HepG2 (cell line): ENCODE data around the gene GPER1. TPM values are rescaled to one million over a fixed set of nuclear protein-coding genes. Genes with fewer than 3 reads are reported as not detected.

Experiments
- ATAC-seq: fragments of 200-7000 bp; cut with Tn5 transposase; 3 replicates; pipeline ENCODE4 v1.9.1; 2020; ENCODE audit warnings: mild to moderate bottlenecking, moderate library complexity
- BruUV-seq: library from RNA; stranded (reverse); fragments of 400-500 nt; replicated peaks from 2 replicates; lab custom pipeline; 2021; lab: Mats Ljungman, UMichigan
- CTCF ChIA-PET: fragments of 300-600 bp; formaldehyde crosslinking; extraction: SDS; loops from one replicate; lab custom pipeline; 2021; ENCODE audit warnings: low total read pairs, inconsistent platforms, low intra/inter-chr PET ratio; lab: Yijun Ruan, JAX
- POLR2A ChIA-PET: fragments of 350-600 bp; sonication (Branson Sonifier 250); formaldehyde crosslinking; loops from one replicate; lab custom pipeline; 2020; ENCODE audit warnings: antibody characterized with exemption, inconsistent platforms; lab: Yijun Ruan, JAX
- DNase-seq: peaks from one replicate; pipeline ENCODE4 v3.0.0-alpha.2; 2015; ENCODE audit warnings: low spot score
- FAIRE-seq: peaks from 3 replicates; lab custom pipeline; 2011; peaks lifted over from hg19 to GRCh38; lab: Jason Lieb, UNC
- H2AFZ ChIP-seq: one replicate; pipeline ENCODE4 v1.6.1; 2011; ENCODE audit warnings: low read length, inconsistent platforms
- H3K27ac ChIP-seq: fragments of 300-600 bp; 3 replicates; pipeline ENCODE4 v1.8.0; 2011; ENCODE audit warnings: mixed run types, mild to moderate bottlenecking, mixed read lengths, low read length, inconsistent platforms; ENCODE audit not compliant: insufficient read depth; ENCODE audit errors: extremely low read length
- H3K27me3 ChIP-seq, 2 experiments: fragments of 200-600 bp in 1 of 2; 2 replicates in 1 of 2; 3 replicates in 1 of 2; pipeline versions ENCODE4 v1.6.0 to v1.8.0; 2011; ENCODE audit warnings: low read length in 2 of 2, mild to moderate bottlenecking in 2 of 2, moderate library complexity in 2 of 2, inconsistent platforms in 1 of 2; ENCODE audit not compliant: insufficient read depth in 2 of 2, control insufficient read depth in 1 of 2
- H3K36me3 ChIP-seq, 2 experiments: fragments of 200-600 bp in 1 of 2; replicated peaks in 1 of 2; 2 replicates in 1 of 2; 3 replicates in 1 of 2; pipeline versions ENCODE4 v1.5.1 to v1.8.0; 2011; ENCODE audit warnings: low read length in 2 of 2, inconsistent platforms in 1 of 2; ENCODE audit not compliant: insufficient read depth in 2 of 2, control insufficient read depth in 1 of 2
- H3K4me1 ChIP-seq: 2 replicates; pipeline ENCODE4 v1.5.1; 2012; ENCODE audit warnings: low read length, inconsistent platforms; ENCODE audit not compliant: insufficient read depth
- H3K4me2 ChIP-seq: 2 replicates; pipeline ENCODE4 v1.6.0; 2011; ENCODE audit warnings: low read depth, low read length, inconsistent platforms
- H3K4me3 ChIP-seq, 3 experiments: fragments of 200-600 bp in 1 of 3; sonication (generic), shearing (Covaris generic) in 1 of 3; replicated peaks in 1 of 3; 2 replicates each; pipeline ENCODE4 v1.5.1; 2011 to 2016; ENCODE audit warnings: low read length in 3 of 3, inconsistent platforms in 2 of 3, low read depth in 2 of 3, mild to moderate bottlenecking in 2 of 3, control low read depth in 1 of 3, mixed read lengths in 1 of 3; ENCODE audit not compliant: insufficient read depth in 1 of 3
- H3K79me2 ChIP-seq: one replicate; pipeline ENCODE4 v1.6.1; 2011; ENCODE audit warnings: low read length, inconsistent platforms; ENCODE audit not compliant: insufficient read depth
- H3K9ac ChIP-seq: 2 replicates; pipeline ENCODE4 v1.6.0; 2011; ENCODE audit warnings: mild to moderate bottlenecking, low read depth, low read length, inconsistent platforms; ENCODE audit not compliant: insufficient read depth
- H3K9me3 ChIP-seq: 2 replicates; pipeline ENCODE4 v1.5.1; 2012; ENCODE audit warnings: mild to moderate bottlenecking, low read length
- H4K20me1 ChIP-seq: 2 replicates; pipeline ENCODE4 v1.6.0; 2011; ENCODE audit warnings: inconsistent platforms, mild to moderate bottlenecking, low read length, moderate library complexity; ENCODE audit not compliant: insufficient read depth
- CERS6 ChIP-seq: sonication (generic); formaldehyde crosslinking; IDR thresholded peaks from 2 replicates; pipeline ENCODE4 v1.5.0; 2020; ENCODE audit warnings: missing genetic modification reagents
- FOXP1 ChIP-seq, 2 experiments: fragments of 450-650 bp in 1 of 2; IDR thresholded peaks; 2 replicates each; pipeline ENCODE4 v1.6.1; 2017 to 2018; ENCODE audit warnings: antibody characterized with exemption in 1 of 2
- HOXD1 ChIP-seq: sonication (generic); formaldehyde crosslinking; IDR thresholded peaks from 2 replicates; pipeline ENCODE4 v1.5.0; 2020; ENCODE audit warnings: missing genetic modification reagents
- SOX13 ChIP-seq, 3 experiments: fragments of 450-650 bp in 1 of 3; sonication (generic) in 1 of 3; formaldehyde crosslinking in 1 of 3; IDR thresholded peaks in 2 of 3; conservative IDR thresholded peaks in 1 of 3; 2 replicates each; pipeline versions ENCODE4 v1.5.0 to v1.6.1; 2016 to 2020; ENCODE audit warnings: antibody characterized with exemption in 1 of 3, mild to moderate bottlenecking in 1 of 3, missing compliant biosample characterization in 1 of 3, missing genetic modification reagents in 1 of 3, moderate library complexity in 1 of 3
- SRSF4 ChIP-seq: fragments of 200-400 bp; formaldehyde crosslinking; IDR thresholded peaks from one replicate; pipeline ENCODE4 v1.6.1; 2018; ENCODE audit warnings: mild to moderate bottlenecking, low read depth, low read length, moderate library complexity; ENCODE audit not compliant: poor library complexity, severe bottlenecking
- TCF7 ChIP-seq: sonication (generic); IDR thresholded peaks from 2 replicates; pipeline ENCODE4 v1.6.1; 2016; ENCODE audit warnings: antibody characterized with exemption, low read depth
- THYN1 ChIP-seq: sonication (generic); formaldehyde crosslinking; IDR thresholded peaks from 2 replicates; pipeline ENCODE4 v1.8.1; 2023; ENCODE audit warnings: low read depth, mild to moderate bottlenecking, moderate library complexity, missing genetic modification reagents, borderline replicate concordance
- U2AF1 ChIP-seq: fragments of 200-400 bp; formaldehyde crosslinking; optimal IDR thresholded peaks from 2 replicates; pipeline ENCODE3; 2017; ENCODE audit warnings: mild to moderate bottlenecking, low read depth, low read length
- ZNF274 ChIP-seq: sonication (generic); formaldehyde crosslinking; IDR thresholded peaks from 2 replicates; pipeline ENCODE4 v1.5.1; 2020; ENCODE audit warnings: mild to moderate bottlenecking, missing genetic modification reagents
- ZNF510 ChIP-seq: sonication (generic); formaldehyde crosslinking; IDR thresholded peaks from 2 replicates; pipeline ENCODE4 v1.4.0; 2020; ENCODE audit warnings: low read depth, mild to moderate bottlenecking, missing genetic modification reagents
- ZNF660 ChIP-seq: sonication (generic); formaldehyde crosslinking; IDR thresholded peaks from 2 replicates; pipeline ENCODE4 v1.5.1; 2020; ENCODE audit warnings: mild to moderate bottlenecking, low read depth, missing genetic modification reagents, borderline replicate concordance
- ZSCAN30 ChIP-seq: sonication (generic); formaldehyde crosslinking; IDR thresholded peaks from 2 replicates; pipeline ENCODE4 v1.5.0; 2020; ENCODE audit warnings: mild to moderate bottlenecking, missing genetic modification reagents
- WGBS: methylation state at CpG from one replicate; pipeline ENCODE4 v1.1.6; 2017; ENCODE audit warnings: low lambda C conversion rate; 5-methylcytosine and 5-hydroxymethylcytosine counted together
- in situ Hi-C: cut with HindIII; loops from 2 replicates; pipeline ENCODE4 v1.10.0; 2017; ENCODE audit warnings: low pct_unique_long_range_greater_than_20kb; ENCODE audit not compliant: extremely low pct_ligation_motif_present
- intact Hi-C: fragments of 100-400 bp; cut with micrococcal nuclease; formaldehyde crosslinking; loops from one replicate; pipeline ENCODE4 v1.10.0; 2022; ENCODE audit not compliant: unreplicated experiment
- polyA plus RNA-seq, 8 experiments: library from polyadenylated mRNA; depleted of rRNA in 3 of 8; stranded (reverse) in 7 of 8; unstranded in 1 of 8; fragments of >200 nt; fragmentation: Illumina TruSeq in 4 of 8; extraction: Trizol in 4 of 8; gene quantifications; 2 replicates each; pipeline versions ENCODE4 v1.2.1 to v1.2.3, GENCODE V29; 2011 to 2016; ENCODE audit warnings: low read depth in 4 of 8, missing spikeins in 1 of 8, mixed read lengths in 1 of 8; ENCODE audit not compliant: insufficient read depth in 1 of 8
- total RNA-seq, 5 experiments: library from RNA; depleted of rRNA; stranded (reverse); fragments of >200 nt; fragmentation: Illumina TruSeq; extraction: Trizol; gene quantifications; 2 replicates each; pipeline ENCODE4 v1.2.3, GENCODE V29; 2016; ENCODE audit warnings: low read depth in 1 of 5

Gene GPER1
- total and polyA plus RNA-seq, 2 of the 13 experiments (the other 11 are each of a cell fraction or from before 2014, with no cell fraction given), result 12.7 to 19.7 TPM

- no TSS peak for BruUV-seq
- Histone ChIP-seq H3K9me3 (no peaks in the 10 kb centered on the region), H3K4me2 (no peak overlapping the region), H3K4me3 (no peak overlapping the region), H3K27ac (no peak overlapping the region), H3K9ac (no peak overlapping the region), H3K79me2 (peaks cover 16% of the 10 kb centered on the region), H3K4me1 (peaks cover 23% of the 10 kb centered on the region), H3K27me3 (no peaks in the 10 kb centered on the region), H4K20me1 (no peaks in the 10 kb centered on the region), H2AFZ (no peak overlapping the region), H3K36me3 (peaks cover 0 to 4% of the 10 kb centered on the region in 2 experiments; a peak in 2 of 5 replicates)
- FAIRE-seq, result no peak
- no peak for TF ChIP-seq U2AF1
- no peak for TF ChIP-seq TCF7
- TF ChIP-seq FOXP1 (IDR thresholded peaks at IDR 0.05), result no peak
- TF ChIP-seq FOXP1 (CRISPR knock-in tag; IDR thresholded peaks at IDR 0.05), result no peak
- no peak for TF ChIP-seq ZNF660 (CRISPR knock-in tag)
- no peak for TF ChIP-seq ZNF510 (CRISPR knock-in tag)
- no peak for TF ChIP-seq SOX13 (IDR thresholded peaks at IDR 0.05)
- no peak for TF ChIP-seq SOX13 (CRISPR knock-in tag; conservative IDR thresholded peaks at IDR 0.05 in 1 of 2, IDR thresholded peaks at IDR 0.05 in 1 of 2)
- no peak for TF ChIP-seq SRSF4
- TF ChIP-seq CERS6 (CRISPR knock-in tag), result no peak
- no peak for TF ChIP-seq HOXD1
- TF ChIP-seq THYN1, result no peak
- no peak for TF ChIP-seq ZNF274 (CRISPR knock-in tag)
- no peak for TF ChIP-seq ZSCAN30 (CRISPR knock-in tag)
- ChIA-PET CTCF (no interaction called here), POLR2A (interaction anchor here (0.9 to 1.3 kb wide), 2 partner anchors 14 to 49 kb away, joined by 3 read pairs; no protein-coding TSS in a partner anchor)
- in situ Hi-C loops, result no loop called here
- ATAC-seq, result no peak
- DNase-seq, result no peak
- intact Hi-C loops, result no loop called here
- 96% methylated on average over 8 of the region's 20 CpGs for WGBS
Measured at GRCh38 chr7:1106793-1107421, 19.0 kb downstream of the GPER1 start.
